Smooth muscle cell (in vitro differentiated cells): ENCODE results near the gene COLGALT1. TPM values are rescaled to one million over a fixed set of nuclear protein-coding genes. Genes with fewer than 3 reads are reported as not detected.

Source experiments
- DNase-seq: peaks from one replicate; lab custom pipeline; 2025; ENCODE audit not compliant: unreplicated experiment; lab: John Stamatoyannopoulos, UW
- H2AFZ ChIP-seq: fragments of 200-600 bp; sonication (generic); 2 replicates; pipeline ENCODE4 v1.6.0; 2016; ENCODE audit warnings: antibody characterized with exemption, low read depth, mild to moderate bottlenecking
- H3F3A ChIP-seq: fragments of 200-600 bp; sonication (generic); 2 replicates; pipeline ENCODE4 v1.6.0; 2017; ENCODE audit warnings: antibody characterized with exemption, low read depth
- H3K27ac ChIP-seq: fragments of 200-600 bp; sonication (generic); 2 replicates; pipeline ENCODE4 v1.5.1; 2016; ENCODE audit warnings: low read depth, mild to moderate bottlenecking
- H3K27me3 ChIP-seq: fragments of 200-600 bp; sonication (generic); 2 replicates; pipeline ENCODE4 v1.6.1; 2016; ENCODE audit warnings: low read depth, mild to moderate bottlenecking
- H3K36me3 ChIP-seq: fragments of 200-600 bp; sonication (generic); 2 replicates; pipeline ENCODE4 v1.5.1; 2016; ENCODE audit warnings: low read depth
- H3K4me1 ChIP-seq: fragments of 200-600 bp; sonication (generic); 2 replicates; pipeline ENCODE4 v1.5.1; 2016; ENCODE audit warnings: low read depth
- H3K4me2 ChIP-seq: fragments of 200-600 bp; sonication (generic); 2 replicates; pipeline ENCODE4 v1.6.0; 2016; ENCODE audit warnings: mild to moderate bottlenecking
- H3K4me3 ChIP-seq: fragments of 200-600 bp; sonication (generic); 2 replicates; pipeline ENCODE4 v1.5.1; 2016; ENCODE audit warnings: mild to moderate bottlenecking
- H3K79me2 ChIP-seq: fragments of 200-600 bp; sonication (generic); 2 replicates; pipeline ENCODE4 v1.6.0; 2016; ENCODE audit warnings: low read depth, mild to moderate bottlenecking
- H3K9ac ChIP-seq: fragments of 200-600 bp; sonication (generic); 2 replicates; pipeline ENCODE4 v1.6.0; 2016; ENCODE audit warnings: low read depth
- H3K9me3 ChIP-seq: fragments of 200-600 bp; sonication (generic); replicated peaks from 2 replicates; pipeline ENCODE4 v1.5.1; 2016; ENCODE audit warnings: low read depth
- H4K20me1 ChIP-seq: fragments of 200-600 bp; sonication (generic); 2 replicates; pipeline ENCODE4 v1.6.0; 2016; ENCODE audit warnings: low read depth
- CTCF ChIP-seq: fragments of 200-600 bp; sonication (generic); IDR thresholded peaks from 2 replicates; pipeline ENCODE4 v1.5.1; 2017; ENCODE audit warnings: borderline replicate concordance, mild to moderate bottlenecking, antibody characterized with exemption; ENCODE audit not compliant: insufficient read depth, poor library complexity, severe bottlenecking
- WGBS: methylation state at CpG from one replicate; pipeline ENCODE4 v1.1.7; 2016; ENCODE audit warnings: low lambda C conversion rate; 5-methylcytosine and 5-hydroxymethylcytosine counted together
- polyA plus RNA-seq: library from polyadenylated mRNA; unstranded; fragments of >200 nt; fragmentation: Nextera tagmentation; extraction: Ambion mirVana; gene quantifications from 2 replicates; pipeline ENCODE4 v1.2.1, GENCODE V29; 2016
- total RNA-seq: library from RNA; depleted of rRNA; stranded (reverse); fragments of >200 nt; gene quantifications from 2 replicates; pipeline ENCODE4 v1.2.3, GENCODE V29; 2014

Gene COLGALT1
- total and polyA plus RNA-seq, 2 experiments from 2014 or later = 126 to 151 TPM

GRCh38 chr19:17606590-17607185 is 51.2 kb downstream of the COLGALT1 start:
- Histone ChIP-seq H3K79me2 (no peaks in the 10 kb centered on the region), H2AFZ (no peak overlapping the region), H3K27me3 (peaks cover 3% of the 10 kb centered on the region), H3K9ac (no peak overlapping the region), H3K27ac (no peak overlapping the region), H3K4me2 (peak overlapping the region; percentile 80), H3K4me3 (peak overlapping the region; percentile 35), H3K36me3 (no peaks in the 10 kb centered on the region), H4K20me1 (no peaks in the 10 kb centered on the region), H3K9me3 (no peaks in the 10 kb centered on the region), H3F3A (peaks cover 7% of the 10 kb centered on the region), H3K4me1 (no peaks in the 10 kb centered on the region)
- DNase-seq = no peak
- 28% methylated on average over 11 of the region's 18 CpGs for WGBS
- TF ChIP-seq CTCF = no peak

GRCh38 chr19:17607936-17608335 is 52.5 kb downstream of the COLGALT1 start:
- H3K9me3 ChIP-seq = no peaks in the 10 kb centered on the region
- H3K4me2 ChIP-seq = no peak overlapping the region
- no peak overlapping the region for H3K27ac ChIP-seq
- no peaks in the 10 kb centered on the region for H3K36me3 ChIP-seq
- H2AFZ ChIP-seq = no peak overlapping the region
- no peak overlapping the region for H3K9ac ChIP-seq
- no peaks in the 10 kb centered on the region for H3K4me1 ChIP-seq
- DNase-seq = no peak
- H3K79me2 ChIP-seq = no peaks in the 10 kb centered on the region
- whole genome bisulfite sequencing = 99% methylated on average over 9 of the region's 9 CpGs
- peaks cover 3% of the 10 kb centered on the region for H3K27me3 ChIP-seq
- no peak overlapping the region for H3K4me3 ChIP-seq
- no peaks in the 10 kb centered on the region for H4K20me1 ChIP-seq
- TF ChIP-seq CTCF = no peak
- H3F3A ChIP-seq = peaks cover 7% of the 10 kb centered on the region

- Histone ChIP-seq H3K4me3 (no peak overlapping the region), H3K9ac (no peak overlapping the region), H2AFZ (no peak overlapping the region), H3K79me2 (no peaks in the 10 kb centered on the region), H3K4me2 (no peak overlapping the region), H3K9me3 (no peaks in the 10 kb centered on the region), H3K36me3 (no peaks in the 10 kb centered on the region), H3F3A (peaks cover under 1% of the 10 kb centered on the region), H3K4me1 (no peaks in the 10 kb centered on the region), H3K27ac (no peak overlapping the region), H4K20me1 (no peaks in the 10 kb centered on the region), H3K27me3 (no peaks in the 10 kb centered on the region)
- DNase-seq = no peak
- WGBS = 85% methylated on average over 7 of the region's 7 CpGs
- no peak for TF ChIP-seq CTCF
Measured at GRCh38 chr19:17610384-17610783, 54.9 kb downstream of the COLGALT1 start.

GRCh38 chr19:17611462-17612244 is 56.2 kb downstream of the COLGALT1 start:
- Histone ChIP-seq H3K9ac (no peak overlapping the region), H3K4me3 (no peak overlapping the region), H3K4me1 (no peaks in the 10 kb centered on the region), H3F3A (no peaks in the 10 kb centered on the region), H3K36me3 (no peaks in the 10 kb centered on the region), H3K27ac (no peak overlapping the region), H3K79me2 (no peaks in the 10 kb centered on the region), H3K4me2 (no peak overlapping the region), H3K27me3 (no peaks in the 10 kb centered on the region), H4K20me1 (no peaks in the 10 kb centered on the region), H2AFZ (no peak overlapping the region), H3K9me3 (no peaks in the 10 kb centered on the region)
- no peak for TF ChIP-seq CTCF
- no peak for DNase-seq
- WGBS = 92% methylated on average over 7 of the region's 7 CpGs
